ENCODE measurements around the gene LZTFL1. TPM values are rescaled to one million over a fixed set of nuclear protein-coding genes. Genes with fewer than 3 reads are reported as not detected.

The LZTFL1 gene
- total RNA-seq, 1 experiment from 2014 or later: 10.6 TPM

- CTCF ChIA-PET: no interaction called here
- no TSS peak for BruUV-seq (replicated peaks)
These were observed 42.3 kb downstream of the LZTFL1 start for GRCh38 chr3:45799586-45799985.

DNA sequence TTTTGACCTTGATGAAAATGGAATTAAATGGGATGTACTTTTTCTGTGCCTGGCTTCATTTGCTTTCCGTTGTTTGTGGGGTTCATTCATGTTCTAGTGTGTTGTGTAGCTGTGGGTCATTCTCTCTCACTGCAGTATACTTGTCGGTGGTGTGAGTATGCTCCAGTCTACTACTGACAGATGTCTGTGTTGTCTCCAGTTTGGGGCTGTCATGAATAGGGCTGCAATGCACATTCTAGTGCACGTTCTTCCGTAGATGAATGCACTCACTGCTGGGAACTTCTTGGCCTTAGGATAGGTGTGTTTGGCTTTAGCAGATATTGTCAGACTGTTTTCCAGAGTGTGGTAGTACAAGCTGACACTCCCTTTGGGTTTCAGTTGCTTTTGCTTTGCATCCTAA is 43.9 kb downstream of the LZTFL1 start:
- no TSS peak for BruUV-seq (replicated peaks)
- ChIA-PET CTCF (no interaction called here), POLR2A (ENCODE audit: low non-redundant PET) (no interaction called here)
- Histone ChIP-seq H3K4me3 (ENCODE audit: low read depth, low read length, poor library complexity, severe bottlenecking) (no peak overlapping the region), H3K36me3 (ENCODE audit: insufficient read depth, low read length, poor library complexity, severe bottlenecking) (no peaks in the 10 kb centered on the region), H3K4me1 (ENCODE audit: insufficient read depth, low read length, poor library complexity, severe bottlenecking) (no peaks in the 10 kb centered on the region), H3K9me3 (ENCODE audit: low read depth, low read length, poor library complexity, severe bottlenecking) (no peaks in the 10 kb centered on the region), H3K27ac (ENCODE audit: low read depth, low read length, poor library complexity, severe bottlenecking) (no peak overlapping the region), H3K27me3 (replicated peaks; ENCODE audit: insufficient read depth, low read depth, low read length, poor library complexity) (peaks cover 29% of the 10 kb centered on the region)
- intact Hi-C loops (cut with micrococcal nuclease; ENCODE audit: unreplicated experiment): no loop called here
- DNase-seq (ENCODE audit: low spot score): no peak
- no peak for TF ChIP-seq EZH2 (IDR thresholded peaks at IDR 0.05; ENCODE audit: borderline replicate concordance, low read depth, low read length, poor library complexity, severe bottlenecking)
- TF ChIP-seq, protein P1, sequence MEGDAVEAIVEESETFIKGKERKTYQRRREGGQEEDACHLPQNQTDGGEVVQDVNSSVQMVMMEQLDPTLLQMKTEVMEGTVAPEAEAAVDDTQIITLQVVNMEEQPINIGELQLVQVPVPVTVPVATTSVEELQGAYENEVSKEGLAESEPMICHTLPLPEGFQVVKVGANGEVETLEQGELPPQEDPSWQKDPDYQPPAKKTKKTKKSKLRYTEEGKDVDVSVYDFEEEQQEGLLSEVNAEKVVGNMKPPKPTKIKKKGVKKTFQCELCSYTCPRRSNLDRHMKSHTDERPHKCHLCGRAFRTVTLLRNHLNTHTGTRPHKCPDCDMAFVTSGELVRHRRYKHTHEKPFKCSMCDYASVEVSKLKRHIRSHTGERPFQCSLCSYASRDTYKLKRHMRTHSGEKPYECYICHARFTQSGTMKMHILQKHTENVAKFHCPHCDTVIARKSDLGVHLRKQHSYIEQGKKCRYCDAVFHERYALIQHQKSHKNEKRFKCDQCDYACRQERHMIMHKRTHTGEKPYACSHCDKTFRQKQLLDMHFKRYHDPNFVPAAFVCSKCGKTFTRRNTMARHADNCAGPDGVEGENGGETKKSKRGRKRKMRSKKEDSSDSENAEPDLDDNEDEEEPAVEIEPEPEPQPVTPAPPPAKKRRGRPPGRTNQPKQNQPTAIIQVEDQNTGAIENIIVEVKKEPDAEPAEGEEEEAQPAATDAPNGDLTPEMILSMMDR (conservative IDR thresholded peaks at IDR 0.05; ENCODE audit: low read depth, low read length): no peak

More at GRCh38 chr3:45799586-45799985, 42.3 kb downstream of the LZTFL1 start:
- no peaks in the 10 kb centered on the region for H3K9me3 ChIP-seq (ENCODE audit: low read depth, low read length, poor library complexity, severe bottlenecking)
- intact Hi-C loops (cut with micrococcal nuclease; ENCODE audit: unreplicated experiment): no loop called here
- H3K27me3 ChIP-seq (replicated peaks; ENCODE audit: insufficient read depth, low read depth, low read length, poor library complexity): peaks cover 26% of the 10 kb centered on the region
- no peaks in the 10 kb centered on the region for H3K4me1 ChIP-seq (ENCODE audit: insufficient read depth, low read length, poor library complexity, severe bottlenecking)
- TF ChIP-seq, protein P1 (conservative IDR thresholded peaks at IDR 0.05; ENCODE audit: low read depth, low read length): no peak
- no peak for TF ChIP-seq EZH2 (IDR thresholded peaks at IDR 0.05; ENCODE audit: borderline replicate concordance, low read depth, low read length, poor library complexity, severe bottlenecking)
- no peak for DNase-seq (ENCODE audit: low spot score)
- POLR2A ChIA-PET (ENCODE audit: low non-redundant PET): no interaction called here
- no peaks in the 10 kb centered on the region for H3K36me3 ChIP-seq (ENCODE audit: insufficient read depth, low read length, poor library complexity, severe bottlenecking)
- no peak overlapping the region for H3K27ac ChIP-seq (ENCODE audit: low read depth, low read length, poor library complexity, severe bottlenecking)
- H3K4me3 ChIP-seq (ENCODE audit: low read depth, low read length, poor library complexity, severe bottlenecking): no peak overlapping the region

DNA sequence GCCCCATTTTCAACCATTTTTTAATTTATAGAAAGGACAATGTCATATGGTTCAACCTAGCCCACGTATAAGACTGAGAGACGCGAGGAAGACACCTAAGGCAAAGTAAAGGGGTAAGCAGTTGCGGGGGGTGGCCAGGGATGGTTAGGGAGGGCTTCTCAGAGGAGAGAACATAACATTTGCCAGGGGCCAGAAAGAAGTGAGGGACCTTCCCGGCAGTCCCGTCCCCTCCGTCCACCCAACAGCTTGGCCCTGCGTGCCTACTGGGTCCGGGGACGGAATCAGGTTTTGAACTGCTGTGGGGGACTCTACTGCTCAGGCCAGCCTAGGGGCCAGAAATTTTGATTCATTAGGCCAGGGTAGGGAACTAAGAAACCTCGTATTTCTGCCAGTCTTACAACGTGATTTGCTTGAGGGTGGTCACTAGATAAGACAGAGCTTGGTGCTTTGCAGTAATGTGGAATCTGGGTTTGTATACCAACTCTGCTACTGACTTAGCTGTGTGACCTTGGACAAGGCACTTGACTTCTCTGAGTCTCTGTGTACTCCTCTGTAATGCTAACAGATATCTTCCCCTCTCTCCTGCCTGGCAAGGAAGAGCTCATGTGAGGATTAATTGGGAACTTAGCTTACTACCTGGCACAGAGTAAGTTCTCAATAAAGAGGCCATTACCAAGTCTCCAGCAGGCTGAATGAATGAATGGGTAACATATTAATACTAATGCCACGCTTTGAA is 44.8 kb downstream of the LZTFL1 start:
- no peak for DNase-seq (ENCODE audit: low spot score)
- CTCF ChIA-PET: no interaction called here
- no peak overlapping the region for H3K27ac ChIP-seq (ENCODE audit: low read depth, low read length, poor library complexity, severe bottlenecking)
- POLR2A ChIA-PET (ENCODE audit: low non-redundant PET): no interaction called here
- no peak for TF ChIP-seq EZH2 (IDR thresholded peaks at IDR 0.05; ENCODE audit: borderline replicate concordance, low read depth, low read length, poor library complexity, severe bottlenecking)
- TF ChIP-seq, protein P1 (conservative IDR thresholded peaks at IDR 0.05; ENCODE audit: low read depth, low read length): no peak
- peaks cover 29% of the 10 kb centered on the region for H3K27me3 ChIP-seq (replicated peaks; ENCODE audit: insufficient read depth, low read depth, low read length, poor library complexity)
- no peaks in the 10 kb centered on the region for H3K4me1 ChIP-seq (ENCODE audit: insufficient read depth, low read length, poor library complexity, severe bottlenecking)
- H3K36me3 ChIP-seq (ENCODE audit: insufficient read depth, low read length, poor library complexity, severe bottlenecking): no peaks in the 10 kb centered on the region
- intact Hi-C loops (cut with micrococcal nuclease; ENCODE audit: unreplicated experiment): no loop called here
- peak overlapping the region; percentile 42 for H3K4me3 ChIP-seq (ENCODE audit: low read depth, low read length, poor library complexity, severe bottlenecking)
- no peaks in the 10 kb centered on the region for H3K9me3 ChIP-seq (ENCODE audit: low read depth, low read length, poor library complexity, severe bottlenecking)
- BruUV-seq (replicated peaks): no TSS peak
